SHP77 treated with DMSO at 0.1 percent for 48 hours (cell line): ENCODE results near the gene PIP4K2B.
A peak's percentile ranks its signal among the peaks of the same experiment; 100 is the strongest.
"Not testable (repeated sequence)": the region's sequence is repeated elsewhere in the genome, so short reads cannot be mapped to it uniquely, and the experiment has no call there.

Experiments used
- DNase-seq: peaks from one replicate; lab custom pipeline; 2025; lab: John Stamatoyannopoulos, UW

PIP4K2B gene

DNA sequence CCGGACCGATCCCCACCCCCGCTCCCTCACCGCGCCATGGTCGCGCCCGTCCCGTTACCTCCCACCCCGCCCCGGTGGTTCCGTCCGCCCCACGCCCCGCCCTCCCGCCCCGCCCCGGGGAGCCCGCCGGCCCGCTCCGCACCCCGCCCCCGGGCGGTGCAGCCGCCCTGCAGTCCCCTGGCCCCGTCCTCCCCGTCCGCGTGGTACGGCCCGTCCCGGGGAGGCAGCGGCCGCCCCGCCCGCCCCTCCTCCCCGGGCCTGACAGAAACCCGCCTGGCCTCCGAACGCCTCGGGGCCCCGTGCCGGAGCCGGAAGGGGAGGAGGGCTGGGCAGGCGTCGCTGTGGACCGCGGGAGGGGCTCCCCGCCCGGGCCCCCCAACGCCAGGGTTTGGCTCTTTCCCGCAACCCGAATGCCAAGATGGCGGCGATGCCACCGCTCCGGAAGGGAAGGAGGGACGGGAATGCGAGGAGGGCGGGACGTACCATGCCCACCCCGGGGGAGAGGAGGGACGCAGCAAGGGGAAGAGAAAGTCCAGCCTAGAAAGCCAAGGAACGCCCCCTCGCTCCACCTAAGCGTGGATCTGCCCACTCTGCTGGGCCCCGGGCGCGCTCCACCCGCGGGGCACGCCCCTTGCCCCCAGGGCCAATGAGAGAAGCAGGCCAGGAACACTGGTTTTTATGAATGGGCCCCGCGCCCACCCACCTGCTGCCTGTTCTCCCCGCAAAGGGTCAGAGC lies at the start of gene PIP4K2B:
Gene PIP4K2B (minus strand): TSS at position 56 of the 736 bp plus-strand sequence. CDS start 132 bp downstream, outside the sequence.
- peak; percentile 90 for DNase-seq

DNA sequence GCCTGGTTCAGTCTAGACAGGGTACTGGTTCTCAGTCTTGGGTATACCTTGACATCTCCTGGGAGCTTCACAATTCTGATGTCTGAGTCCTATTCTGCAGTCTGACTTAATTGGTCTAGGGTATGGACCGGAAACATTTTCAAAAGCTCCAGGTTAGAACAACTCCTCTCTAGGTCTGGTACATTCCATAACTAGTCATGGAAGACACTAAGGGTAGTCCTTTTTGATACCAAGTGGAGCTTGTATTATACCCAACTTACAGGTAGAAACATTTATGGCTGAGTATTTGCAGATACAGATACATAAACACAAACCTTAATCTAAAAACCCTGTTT lies 49.2 kb upstream of the PIP4K2B start:
- no peak for DNase-seq

DNA sequence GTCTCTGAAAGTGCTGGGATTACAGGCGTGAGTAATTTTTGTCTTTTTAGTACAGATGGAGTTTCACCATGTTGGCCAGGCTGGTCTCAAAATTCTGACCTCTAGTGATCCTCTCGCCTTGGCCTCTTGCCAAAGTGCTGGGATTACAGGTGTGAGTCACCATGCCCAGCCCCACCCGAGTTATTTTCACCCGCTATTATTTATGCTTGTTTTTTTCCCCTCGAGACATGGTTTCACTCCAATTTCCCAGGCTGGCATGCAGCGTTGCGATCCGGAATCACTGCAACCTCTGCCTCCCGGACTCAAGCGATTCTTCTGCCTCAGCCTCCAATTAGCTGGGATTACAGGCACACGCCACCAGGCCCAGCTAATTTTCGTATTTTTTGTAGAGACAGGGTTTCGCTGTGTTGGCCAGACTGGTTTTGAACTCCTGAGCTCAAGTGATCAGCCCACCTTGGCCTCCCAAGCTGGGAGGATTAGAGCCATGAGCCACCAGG lies 45.0 kb upstream of the PIP4K2B start:
- no peak for DNase-seq

DNA sequence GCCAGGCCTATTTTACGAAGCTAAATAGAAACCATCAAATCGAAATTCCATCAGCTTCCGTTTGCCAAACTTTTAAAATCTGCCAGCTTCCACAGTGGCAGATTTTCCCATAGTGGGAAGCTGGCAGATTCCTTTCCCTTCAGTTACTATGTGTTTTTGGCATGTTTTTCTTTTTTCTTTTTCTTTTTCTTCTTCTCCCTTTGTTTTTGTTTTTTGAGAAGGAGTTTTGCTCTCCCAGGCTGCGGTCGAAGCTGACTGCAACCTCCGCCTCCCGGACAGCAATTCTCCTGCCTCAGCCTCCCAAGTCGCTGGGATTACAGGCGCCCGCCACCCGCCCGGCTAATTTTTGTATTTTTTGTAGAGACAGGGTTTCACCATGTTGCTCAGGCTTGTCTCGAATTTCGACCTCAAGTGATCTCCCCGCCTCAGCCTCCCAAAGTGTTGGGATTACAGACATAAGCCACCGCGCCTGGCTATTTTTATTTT lies 26.4 kb upstream of the PIP4K2B start:
- DNase-seq, result no peak

DNA sequence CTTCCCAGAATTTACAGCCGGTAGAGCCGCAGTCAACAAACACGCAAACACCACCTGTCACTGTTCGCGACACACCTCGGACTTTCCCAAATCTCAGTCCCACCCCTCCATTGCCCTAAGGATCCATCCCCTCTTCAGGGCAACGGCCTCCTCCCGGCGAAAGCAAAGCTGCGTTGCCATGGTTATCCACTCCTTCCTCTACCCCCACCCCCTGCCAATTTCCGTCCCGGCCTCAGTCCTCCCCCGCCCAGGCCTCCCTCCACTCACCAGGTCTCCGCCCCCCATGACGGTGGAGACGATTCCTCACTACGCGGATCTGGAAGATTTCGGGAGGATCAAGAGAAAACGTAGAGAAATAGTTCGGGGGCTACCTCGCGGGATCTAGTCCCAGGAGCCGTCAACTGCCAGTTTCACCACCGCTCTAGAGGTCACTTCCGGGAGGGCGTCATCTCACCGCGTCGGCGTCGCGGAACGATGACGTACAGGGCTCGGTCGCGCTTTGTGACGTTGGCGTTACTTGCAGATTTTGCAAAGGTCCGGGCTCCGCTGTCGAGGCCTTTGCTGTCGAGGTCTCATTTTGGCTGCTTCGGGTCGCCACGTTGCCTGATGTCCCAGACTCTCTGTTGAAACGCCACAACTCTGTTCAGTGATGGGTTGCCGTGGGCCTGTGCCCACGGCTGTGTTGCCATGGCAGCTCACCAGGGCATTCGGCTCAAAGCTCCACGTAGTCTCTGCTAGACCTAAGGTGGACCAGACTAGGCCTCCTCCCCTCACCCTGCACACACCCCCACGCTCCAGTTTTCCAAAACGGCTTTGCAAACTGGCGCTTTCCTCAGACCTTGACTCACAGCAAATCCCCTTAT lies 25.8 kb upstream of the PIP4K2B start, which contains the start of gene CWC25:
Gene CWC25 (minus strand): TSS at position 423 of the 863 bp plus-strand sequence. CDS start 138 bp downstream, at position 285.
- peak; percentile 88 for DNase-seq

DNA sequence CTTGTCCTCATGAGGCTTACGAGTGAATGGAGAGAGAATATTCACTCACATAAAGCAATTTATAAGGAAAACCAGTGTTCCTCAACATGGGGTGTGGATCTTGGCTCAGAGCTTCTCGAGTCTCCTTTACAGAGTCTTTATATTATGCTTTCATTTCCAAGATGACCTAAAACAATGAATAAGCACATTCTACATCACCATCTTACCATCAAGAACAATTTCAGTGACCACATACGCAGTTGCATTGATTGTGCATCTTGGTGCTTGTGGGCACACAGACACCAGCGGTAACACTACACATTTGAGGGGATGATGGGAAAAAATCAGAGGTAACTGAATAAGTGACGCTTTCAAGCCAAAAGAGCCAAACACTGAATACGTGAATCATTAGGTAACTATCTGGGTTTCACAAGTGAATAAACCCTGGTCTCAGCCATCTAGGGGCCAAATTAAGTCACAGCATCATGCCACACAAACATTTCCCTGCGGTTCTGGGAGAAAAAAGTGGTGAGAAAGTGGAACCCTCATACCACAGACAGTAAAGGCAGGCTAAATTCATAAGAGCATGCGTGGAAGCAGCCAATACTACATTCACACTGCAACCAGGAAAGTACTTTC lies 16.3 kb upstream of the PIP4K2B start:
- DNase-seq, result no peak

DNA sequence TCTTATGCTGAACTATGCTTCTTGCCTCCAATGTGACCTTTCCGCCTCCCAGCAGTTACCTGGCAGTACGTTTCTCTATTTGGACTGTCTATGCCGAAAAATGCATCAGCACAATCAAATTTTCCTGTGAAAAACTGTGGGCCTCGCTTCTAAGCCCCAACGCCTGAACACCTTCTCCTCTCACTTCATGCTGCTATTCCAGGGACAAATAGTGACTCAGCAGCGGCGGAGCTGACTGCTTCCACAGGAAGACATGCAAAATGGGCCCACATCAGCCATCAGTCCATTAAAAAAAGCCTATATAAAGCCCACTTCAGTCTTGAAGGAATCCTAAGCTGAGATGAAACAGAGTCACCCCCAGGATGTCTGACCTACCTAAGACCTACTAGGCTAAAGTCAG lies 10.5 kb upstream of the PIP4K2B start:
- no peak for DNase-seq

DNA sequence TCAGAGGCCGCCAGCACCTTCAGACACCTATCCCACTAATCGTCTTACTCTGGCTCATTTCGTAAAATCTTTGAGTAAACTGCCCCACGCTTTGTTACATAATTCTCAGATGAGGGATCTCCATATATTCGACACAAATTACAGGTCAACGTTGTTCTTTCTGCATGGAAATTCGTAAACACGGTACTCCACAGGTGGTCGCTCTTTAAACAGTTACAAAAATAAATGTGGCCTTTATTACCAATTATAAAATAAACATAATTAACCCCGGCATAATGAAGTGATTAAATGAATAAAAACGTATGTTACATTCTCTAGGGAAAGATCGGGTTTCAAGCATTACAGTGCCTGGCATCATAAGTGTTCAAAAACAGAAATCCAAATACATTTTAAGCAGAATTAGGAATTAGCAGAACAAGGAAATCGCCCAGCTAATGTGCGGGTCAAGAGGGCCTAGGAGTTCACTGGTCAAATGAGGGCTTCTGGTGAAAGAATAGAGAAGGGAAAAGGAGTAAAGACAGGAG lies 943 bp upstream of the PIP4K2B start:
- no peak for DNase-seq

DNA sequence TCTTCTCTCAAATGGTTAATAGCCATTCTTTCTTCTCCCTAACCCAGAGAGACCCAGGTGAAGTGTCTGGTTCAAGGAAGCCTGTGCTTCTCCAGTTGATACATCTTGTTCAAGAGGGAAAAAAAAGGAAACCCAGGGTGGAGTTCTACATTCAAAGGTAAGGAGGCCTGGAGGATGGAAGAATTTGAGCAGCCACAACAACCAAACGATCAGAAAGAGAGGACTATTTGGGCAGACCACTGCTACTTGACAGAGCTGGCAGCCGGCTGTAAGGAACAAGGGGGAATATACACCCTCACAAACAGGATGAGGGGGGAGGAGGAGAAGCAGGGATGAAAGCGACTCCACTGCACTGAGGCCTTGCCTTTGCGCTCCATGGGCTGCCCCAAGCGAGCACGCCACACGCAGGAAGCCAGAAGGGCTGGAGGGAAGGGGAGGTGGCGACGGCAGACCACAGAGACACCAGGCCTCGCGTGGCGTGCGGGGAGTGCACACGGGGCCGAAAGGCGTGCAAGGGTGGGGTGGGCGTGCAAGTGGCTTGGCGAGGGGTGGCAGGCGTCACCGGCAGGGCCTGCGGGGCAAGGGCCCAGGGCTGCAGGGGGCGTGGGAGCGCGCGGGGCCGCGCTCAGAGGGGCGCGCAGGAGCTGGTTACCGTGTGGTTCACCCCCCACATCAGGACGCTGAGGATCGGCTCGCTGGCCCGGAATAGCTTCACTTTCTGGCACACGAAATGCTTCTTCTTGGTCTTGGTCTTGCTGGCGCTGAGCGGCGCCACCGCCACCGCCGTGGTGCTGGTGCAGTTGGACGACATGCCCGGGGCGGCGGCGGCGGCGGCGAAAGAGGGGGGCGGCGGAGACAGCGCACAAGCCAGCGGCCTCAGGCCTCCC lies 499 bp downstream of the PIP4K2B start:
- DNase-seq, result no peak

DNA sequence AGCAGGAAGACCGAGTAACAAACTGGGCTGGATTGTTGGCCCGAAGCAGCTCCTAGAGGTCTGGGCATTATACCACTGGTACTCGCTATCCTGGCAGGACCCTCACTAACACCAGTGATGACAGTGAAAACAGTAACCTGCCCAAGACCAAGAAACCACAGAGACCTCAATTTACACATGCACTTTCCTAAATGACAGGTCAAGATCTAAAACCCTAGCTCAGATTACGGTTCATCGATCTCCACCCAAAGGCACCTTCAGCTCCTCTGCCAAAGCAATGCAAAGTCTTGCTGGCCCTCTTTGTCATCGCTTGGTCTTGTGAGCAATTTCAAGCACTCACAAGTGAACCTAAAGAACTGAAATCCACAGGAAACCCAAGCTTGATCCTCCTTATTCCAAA lies 1.5 kb downstream of the PIP4K2B start:
- DNase-seq, result no peak

DNA sequence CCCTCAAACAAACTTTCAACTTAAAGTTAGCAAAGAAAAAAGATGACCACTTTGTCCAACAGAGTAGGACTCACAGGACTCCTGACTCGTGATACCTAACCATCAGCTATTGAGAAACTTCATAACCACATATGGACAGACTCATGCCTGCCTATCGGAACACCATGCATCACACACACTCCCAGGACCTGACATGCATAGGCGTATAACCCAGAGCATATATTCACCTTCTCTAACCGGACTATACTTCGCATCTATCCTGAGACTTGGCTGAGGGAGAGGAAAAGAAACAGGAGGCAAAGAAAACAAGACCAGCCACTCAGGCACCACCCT lies 2.2 kb downstream of the PIP4K2B start:
- DNase-seq, result no peak

DNA sequence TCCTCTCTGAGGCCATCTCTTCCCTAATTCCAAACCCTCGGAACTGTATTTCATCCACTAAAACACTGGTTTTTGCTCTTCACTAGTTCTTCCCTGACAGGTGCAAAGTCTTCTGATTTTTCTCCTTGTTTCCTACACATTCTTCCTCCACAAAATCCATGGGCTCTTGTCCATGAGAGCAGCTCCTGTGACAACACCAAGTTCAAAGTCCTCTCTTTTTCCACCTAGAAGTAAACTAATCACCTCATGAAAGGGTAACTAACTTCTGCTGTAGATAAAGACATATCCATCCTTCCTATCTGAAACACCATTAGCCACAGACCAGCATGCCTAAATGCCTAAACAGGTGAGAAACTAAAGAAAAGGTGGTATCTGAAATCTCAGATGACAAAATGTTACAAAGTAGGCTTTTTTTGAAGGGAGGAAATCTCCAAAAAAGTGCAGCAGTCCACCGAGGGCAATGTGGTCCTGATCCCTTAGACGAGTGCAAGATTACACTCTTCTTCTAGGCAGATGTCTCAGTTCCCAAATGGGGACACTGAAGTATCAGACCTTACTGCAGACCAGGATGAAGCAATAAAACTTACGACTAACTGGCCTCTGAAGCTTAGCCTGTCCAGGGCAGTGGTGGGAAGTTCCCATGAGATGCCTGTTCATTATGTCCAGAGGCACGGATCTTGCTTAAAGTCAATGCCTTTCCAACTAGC lies 2.8 kb downstream of the PIP4K2B start:
- no peak for DNase-seq

DNA sequence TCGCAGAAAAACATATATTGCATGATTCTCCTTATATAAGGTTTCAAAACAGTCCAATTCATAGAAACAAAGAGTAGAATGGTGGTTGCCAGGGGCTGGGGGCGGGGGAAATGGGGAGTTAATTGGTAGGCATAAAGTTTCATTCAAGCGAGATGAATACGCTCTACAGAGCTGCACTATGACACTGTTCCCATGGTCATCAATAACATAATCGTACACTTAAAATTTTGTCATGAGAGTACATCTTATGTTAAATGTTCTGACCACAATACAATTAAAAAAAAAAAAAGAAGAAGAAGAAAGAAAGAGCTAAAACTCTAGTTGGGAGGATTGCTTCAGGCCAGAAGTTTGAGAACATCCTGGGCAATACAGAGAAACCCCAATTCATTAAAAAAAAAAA lies 5.1 kb downstream of the PIP4K2B start:
- DNase-seq, result no peak

DNA sequence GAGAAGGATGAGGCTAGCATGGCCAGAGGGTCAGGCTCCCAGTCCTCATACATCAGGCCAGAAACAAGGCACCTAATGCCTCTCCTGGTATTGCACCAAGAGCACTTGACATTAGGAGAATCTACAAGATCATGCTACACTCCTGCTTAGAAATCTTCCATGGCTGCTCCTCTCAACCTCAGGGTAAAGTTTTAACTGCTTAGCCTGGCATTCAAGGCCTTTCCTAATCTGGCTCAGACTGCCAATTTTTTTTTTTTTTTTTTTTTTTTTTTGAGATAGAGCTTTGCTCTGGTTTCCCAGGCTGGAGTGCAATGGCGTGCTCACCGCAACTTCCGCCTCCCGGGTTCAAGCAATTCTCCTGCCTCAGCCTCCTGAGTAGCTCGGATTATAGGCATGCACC lies 8.2 kb downstream of the PIP4K2B start:
- DNase-seq, result no peak

DNA sequence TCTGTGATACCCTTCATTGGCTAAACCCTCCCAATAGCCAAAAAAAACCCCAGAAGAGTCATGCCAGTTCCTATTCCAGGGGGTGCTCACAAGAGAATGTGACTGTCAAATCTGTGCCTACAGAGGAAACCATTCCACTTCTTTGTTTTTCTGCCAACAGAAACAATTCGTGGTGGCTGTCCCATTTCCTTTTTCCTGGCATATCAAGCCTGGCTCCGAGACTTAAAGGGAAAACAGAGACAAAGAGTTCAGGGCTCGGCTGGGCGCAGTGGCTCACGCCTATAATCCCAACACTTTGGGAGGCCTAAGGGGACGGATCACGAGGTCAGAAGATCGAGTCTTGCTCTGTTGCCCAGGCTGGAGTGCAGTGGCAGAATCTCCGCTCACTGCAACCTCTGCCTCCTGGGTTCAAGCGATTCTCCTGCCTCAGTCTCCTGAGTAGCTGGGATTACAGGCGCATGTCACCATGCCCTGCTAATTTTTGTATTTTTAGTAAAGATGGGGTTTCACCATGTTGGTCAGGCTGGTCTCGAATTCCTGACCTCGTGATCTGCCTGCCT lies 9.1 kb downstream of the PIP4K2B start:
- DNase-seq, result not testable (repeated sequence)

DNA sequence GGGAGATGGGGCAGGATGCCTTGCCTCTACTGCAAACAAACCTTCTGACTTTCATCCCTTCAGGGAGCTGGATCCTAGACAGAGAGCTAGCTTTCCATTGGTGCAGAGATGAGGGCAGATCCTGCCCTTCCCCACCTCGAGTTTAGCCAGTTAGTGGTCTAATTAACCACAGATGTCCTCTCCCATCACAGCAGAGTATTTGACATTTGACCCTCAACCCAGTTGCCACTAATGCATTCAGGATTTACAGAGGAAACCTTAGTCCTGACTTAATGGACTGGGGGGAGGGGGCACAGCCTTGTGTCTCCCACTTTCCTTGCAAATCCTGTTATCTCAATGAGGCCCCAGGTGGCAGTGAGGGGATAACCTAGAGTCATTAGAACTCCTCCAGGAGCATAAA lies 10.2 kb downstream of the PIP4K2B start:
- DNase-seq, result no peak

DNA sequence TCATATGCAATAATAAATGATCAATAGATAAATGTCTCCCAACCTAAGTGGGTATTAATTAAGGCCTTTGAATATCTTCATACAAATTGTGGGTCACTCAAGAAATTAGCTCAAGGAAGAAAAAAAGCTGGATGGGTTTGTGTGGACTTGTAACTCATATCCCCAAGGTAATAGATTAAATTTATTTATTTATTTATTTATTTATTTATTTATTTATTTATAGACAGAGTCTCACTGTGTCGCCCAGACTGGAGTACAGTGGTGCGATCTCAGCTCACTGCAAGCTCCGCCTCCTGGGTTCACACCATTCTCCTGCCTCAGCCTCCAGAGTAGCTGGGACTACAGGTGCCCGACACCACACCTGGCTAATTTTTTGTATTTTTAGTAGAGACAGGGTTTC lies 11.4 kb downstream of the PIP4K2B start:
- DNase-seq, result not testable (repeated sequence)

DNA sequence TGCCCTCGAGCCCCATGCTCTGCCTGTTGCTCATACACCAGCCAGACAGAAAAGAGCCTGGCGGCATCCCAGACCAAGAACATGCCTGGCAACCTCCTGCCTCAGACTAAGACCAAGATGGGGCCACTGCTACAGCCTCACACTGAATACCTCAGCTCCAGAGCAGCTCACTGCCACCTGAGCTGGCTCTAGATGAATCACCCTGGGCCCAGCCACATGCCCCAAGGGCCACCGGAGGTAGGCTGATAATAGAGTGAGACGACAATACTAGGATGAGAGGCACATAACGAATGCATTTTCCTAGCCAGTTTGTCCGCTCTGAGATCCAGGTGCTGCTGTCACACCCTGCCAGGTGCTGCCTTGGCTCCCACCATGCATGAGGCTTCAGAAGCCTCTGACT lies 13.0 kb downstream of the PIP4K2B start:
- no peak for DNase-seq

DNA sequence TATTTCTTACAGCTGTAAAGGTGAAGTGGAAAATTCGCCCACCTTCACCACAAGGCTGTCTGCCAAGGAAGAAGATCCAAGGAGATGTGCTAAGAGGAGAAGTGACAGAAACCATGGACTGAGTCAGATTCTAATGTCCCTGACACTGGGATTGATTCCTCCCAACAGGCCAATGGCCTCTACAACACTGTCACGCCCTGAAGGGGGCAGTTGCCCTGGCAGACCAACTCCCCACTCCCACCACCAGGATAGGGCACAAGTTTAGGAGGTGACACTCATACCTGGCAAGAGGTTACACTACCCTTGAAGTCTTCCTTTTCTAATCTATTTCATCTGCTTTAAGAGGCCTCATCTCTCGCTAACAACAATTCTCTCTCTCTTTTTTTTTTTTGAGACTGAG lies 16.1 kb downstream of the PIP4K2B start:
- DNase-seq, result no peak

DNA sequence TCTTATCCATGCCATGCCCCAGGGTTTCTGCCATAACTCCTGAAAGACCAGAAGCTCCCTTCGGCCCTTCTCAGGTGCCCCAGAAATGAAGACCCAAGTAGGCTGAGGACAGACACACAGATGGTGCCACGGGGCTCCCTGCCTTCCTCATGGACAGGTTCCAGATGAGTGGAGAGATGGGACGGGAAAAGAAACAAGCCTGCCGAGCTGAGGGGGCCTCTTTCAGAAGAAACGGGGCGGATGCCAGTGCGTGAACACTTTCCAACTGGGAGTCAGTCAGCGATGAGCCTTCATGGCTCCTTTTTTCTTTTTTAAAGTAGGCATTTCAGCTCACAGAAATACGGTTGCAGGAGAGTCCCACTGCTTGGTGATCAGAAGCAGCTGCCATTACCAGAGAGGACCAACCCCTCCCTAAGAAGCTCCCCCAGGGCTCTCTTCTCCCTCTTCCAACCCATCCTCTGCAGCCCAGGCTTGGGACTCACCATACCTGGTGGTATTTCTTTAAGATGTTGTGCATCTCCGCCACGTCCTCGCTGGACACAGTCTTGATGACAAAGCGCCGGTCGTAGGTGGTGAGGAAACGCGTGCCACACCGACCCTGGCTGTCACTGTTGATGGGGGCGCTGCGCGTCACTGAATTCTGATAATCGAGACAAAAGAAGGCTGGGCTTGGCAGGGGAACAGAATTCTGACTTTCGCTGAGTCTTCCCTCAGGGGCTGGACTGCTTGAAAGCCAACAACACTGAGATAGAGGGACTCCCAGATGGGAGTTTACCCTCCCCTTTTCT lies 19.2 kb downstream of the PIP4K2B start:
- DNase-seq, result no peak
